Inflammatory macrophage (primary cell): ENCODE measurements around the gene SERPINA4.

Source experiments
- DNase-seq, 2 donors: peaks; one replicate each; pipeline ENCODE4 v3.0.0-alpha.2; 2020 to 2022
- total RNA-seq, 18 experiments: gene quantifications; one replicate each; lab custom pipeline; 2026; ENCODE audit warnings: mixed read lengths in 6 of 18, inconsistent platforms in 2 of 18; lab: John Stamatoyannopoulos, UW

Gene SERPINA4
- 0 to 0.04 (median 0) reads per million in 18 experiments for total RNA-seq

GRCh38 chr14:94560751-94561655, at the start of gene SERPINA4:
SERPINA4 (plus strand) TSS chr14:94561442; CDS start chr14:94563483, 2,041 bp downstream.
- no peak for DNase-seq

GRCh38 chr14:94514351-94514750, 46.9 kb upstream of the SERPINA4 start:
- no peak for DNase-seq

GRCh38 chr14:94515426-94515825, 45.8 kb upstream of the SERPINA4 start:
- no peak for DNase-seq

- DNase-seq = no peak
These were observed 45.4 kb upstream of the SERPINA4 start for GRCh38 chr14:94515856-94516255.

GRCh38 chr14:94517248-94517640, 44.0 kb upstream of the SERPINA4 start:
- DNase-seq = no peak

DNA sequence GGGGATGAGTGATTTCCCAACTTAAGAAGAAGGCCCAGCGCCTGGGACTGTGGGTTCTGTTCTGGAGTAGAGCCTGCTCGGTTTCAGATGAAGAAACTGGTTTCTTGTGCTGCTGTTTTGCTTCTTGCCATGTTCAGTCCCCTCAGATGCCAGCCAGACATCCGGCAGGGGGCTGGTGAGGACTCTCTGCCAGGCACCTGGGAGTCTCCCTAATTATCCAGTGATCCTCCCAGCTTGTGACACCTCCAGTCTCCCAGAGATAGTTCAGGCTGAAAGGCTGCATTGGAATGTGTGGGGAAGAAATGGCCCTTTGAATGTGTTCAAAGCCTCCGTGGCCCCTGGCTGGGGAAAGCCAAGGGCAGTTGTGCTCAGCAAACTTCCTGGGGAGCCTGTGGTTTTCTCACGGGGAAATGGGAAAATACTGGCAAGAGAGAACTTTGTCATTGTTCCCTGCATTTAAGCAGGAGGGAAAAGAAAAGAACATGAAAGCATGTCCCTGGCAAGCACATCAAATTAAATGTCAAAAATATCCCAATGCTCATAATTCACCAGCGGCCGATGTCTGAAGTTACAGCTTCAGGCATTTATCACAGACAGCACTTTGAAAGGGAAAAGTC, 43.5 kb upstream of the SERPINA4 start:
- DNase-seq = no peak

DNA sequence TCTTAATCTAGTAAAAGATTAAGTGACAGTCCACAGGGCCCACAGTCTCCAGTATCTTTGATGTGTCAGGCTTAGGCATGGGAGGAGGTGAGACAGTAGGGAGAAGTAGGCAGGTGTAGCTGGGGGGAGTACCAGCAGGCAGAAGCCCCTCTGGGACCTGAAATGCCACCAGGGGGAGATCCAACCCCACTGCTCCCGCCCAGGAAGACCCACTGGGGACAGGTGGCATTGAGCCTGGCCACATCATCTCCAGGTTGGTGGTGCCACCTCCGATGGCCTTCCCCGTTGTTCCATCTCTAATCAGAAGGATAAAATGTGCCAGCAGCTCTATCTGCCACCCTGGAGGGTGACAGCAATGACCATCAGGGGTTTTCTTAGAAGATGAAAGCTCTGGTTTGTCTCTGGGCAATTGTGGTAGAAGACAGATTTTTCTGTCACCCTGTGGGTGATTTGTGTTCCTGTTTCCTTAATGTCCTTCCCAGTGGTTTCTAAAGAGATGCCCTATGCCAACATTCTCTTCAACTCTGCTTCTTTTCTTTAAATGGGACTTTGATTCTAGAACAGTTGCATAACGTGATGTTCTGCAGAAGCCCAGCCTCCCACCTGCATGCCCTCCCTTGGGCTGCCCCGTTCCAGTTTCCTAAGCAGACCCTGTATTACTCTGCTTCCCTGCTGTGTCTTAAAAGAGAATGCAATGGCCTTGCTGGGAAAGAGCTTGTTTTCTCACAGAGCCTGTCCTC, 39.7 kb upstream of the SERPINA4 start:
- no peak for DNase-seq

DNA sequence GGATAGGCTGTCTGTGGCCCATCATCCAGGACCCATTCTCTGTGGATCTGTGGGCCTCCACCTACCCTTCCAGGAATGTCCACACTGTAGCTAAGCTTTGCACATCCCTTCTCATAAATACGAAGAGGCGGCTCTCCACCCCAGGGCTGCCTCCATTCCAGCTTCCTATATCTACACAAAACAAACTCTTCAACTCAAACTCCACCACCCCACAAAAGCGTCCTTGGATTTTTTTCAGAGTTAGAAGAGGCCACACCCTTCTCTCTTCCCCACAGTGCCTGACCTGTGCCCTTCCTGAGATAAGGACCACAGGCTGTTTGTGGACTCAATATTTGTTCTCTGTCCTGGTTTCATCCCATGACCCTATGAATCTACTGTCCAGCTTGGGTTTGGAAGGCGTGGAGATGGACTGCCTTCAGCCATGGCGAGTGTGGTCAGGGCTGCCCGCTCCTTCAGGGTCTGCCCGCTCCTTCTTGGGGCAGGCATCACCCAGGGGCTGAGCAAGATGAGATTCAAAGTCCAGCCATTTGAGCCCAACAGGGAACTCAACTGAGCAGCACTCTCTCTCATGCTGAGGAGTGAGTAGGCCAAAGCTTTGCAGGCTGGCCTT, 39.0 kb upstream of the SERPINA4 start:
- DNase-seq = no peak

GRCh38 chr14:94523265-94523664, 38.0 kb upstream of the SERPINA4 start:
- no peak for DNase-seq

- no peak for DNase-seq
These were observed 37.1 kb upstream of the SERPINA4 start for GRCh38 chr14:94524093-94524492.

DNA sequence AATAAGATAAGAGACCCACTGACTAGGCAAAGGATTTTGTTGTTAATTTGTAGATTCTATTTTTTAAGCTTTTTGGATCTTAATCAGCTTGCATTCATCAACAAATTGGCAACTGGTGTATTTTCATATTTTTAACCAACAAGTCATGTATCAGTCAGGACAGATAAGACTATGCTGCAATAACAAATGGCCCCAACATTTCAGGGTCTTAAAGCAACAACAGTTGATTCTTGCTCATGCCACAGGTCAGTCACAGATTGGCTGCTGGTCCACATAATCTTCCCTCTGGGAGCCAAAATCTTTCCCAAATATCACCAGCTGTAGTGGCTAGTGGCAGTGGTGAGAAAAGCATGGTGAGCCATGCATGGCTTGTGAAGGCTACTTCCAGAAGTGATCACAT, 30.1 kb upstream of the SERPINA4 start:
- DNase-seq = no peak

- DNase-seq = no peak
These were observed 28.8 kb upstream of the SERPINA4 start for GRCh38 chr14:94532447-94532846.

- no peak for DNase-seq
These were observed 25.7 kb upstream of the SERPINA4 start for GRCh38 chr14:94535506-94535905.

DNA sequence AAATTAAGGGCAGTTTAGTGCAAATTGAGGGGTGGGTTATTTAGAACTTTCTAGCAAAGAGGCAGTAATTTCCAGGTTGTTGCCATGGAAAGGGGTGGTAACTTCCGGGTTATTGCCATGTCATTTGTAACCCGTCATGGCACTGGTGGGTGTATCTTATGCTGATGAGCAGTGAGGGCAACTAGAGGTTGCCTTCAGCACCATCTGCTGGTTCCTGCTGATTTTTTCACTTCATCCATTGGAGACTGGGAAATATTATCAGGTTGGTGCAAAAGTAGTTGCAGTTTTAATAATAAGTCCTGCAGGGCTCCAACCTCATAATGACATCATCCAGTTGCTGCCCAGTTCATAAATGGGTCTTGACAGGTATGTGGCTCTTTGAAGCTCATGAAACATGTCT, 24.4 kb upstream of the SERPINA4 start:
- DNase-seq = peak in 1 of 2 donors; percentile 6

- no peak for DNase-seq
These were observed 23.0 kb upstream of the SERPINA4 start for GRCh38 chr14:94538070-94538740.

DNA sequence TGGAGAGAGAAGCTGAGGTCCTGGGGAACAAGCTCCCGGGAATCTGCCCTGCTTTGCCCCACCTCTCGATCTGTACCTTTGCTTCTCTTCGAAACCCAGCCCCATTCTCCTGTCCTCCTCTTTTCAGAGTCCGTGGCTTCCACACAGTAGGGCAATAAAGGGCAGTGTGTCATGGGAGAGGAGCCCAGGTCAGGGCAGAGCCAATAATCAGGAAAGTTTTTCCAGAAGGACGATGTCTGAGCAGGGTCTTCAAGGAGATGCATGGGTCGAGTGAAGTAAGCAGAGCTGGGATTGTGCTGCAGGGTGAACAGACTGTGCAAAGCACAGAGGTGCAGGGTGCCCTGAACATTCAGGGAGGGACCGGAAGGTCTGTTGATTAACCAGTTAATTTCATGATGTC, 22.1 kb upstream of the SERPINA4 start:
- DNase-seq = no peak

GRCh38 chr14:94540031-94540794, 21.0 kb upstream of the SERPINA4 start:
- no peak for DNase-seq

GRCh38 chr14:94541234-94541975, 19.8 kb upstream of the SERPINA4 start:
- no peak for DNase-seq

DNA sequence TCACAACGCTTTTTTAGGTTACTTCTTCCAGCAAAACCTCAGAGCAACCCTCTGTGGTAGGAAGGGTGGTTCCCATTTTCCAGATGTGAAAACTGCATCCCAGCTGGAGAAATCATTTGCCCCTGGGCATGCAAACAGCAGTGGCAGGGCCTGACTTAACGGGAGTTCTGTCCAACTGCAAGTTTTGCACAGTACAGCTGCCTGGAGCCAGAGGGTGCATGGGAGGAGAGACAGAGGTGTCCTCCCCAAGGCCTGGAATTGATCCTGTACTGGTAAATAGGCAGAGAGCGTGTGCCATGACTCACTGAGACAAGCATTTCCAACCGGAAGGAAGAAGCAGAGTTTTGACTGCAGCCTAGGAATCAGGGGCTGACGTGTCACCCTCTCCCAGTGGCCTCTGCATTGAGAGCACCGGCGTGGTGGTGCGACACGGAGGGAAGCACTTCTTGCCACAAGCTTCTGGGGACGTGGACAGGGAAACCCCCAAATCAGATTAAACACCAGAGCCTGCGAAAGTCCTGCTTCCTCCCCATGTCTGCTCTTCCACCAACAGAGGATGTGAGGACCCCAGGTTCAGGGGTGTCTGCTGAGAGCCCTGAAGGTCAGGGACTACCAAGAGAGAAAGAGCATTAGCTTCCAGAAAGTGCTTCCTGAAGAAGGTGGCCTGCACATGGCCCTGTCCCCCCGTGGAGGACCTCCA, 19.0 kb upstream of the SERPINA4 start:
- DNase-seq = no peak

- DNase-seq = no peak
These were observed 18.3 kb upstream of the SERPINA4 start for GRCh38 chr14:94542811-94543440.
